ENCODE data around the gene NTN5. TPM values are rescaled to one million over a fixed set of nuclear protein-coding genes. Genes with fewer than 3 reads are reported as not detected.

NTN5 gene
- total and polyA plus RNA-seq, 10 of the 15 experiments (the other 5 are each of a cell fraction or from before 2014, with no cell fraction given): 0.07 to 0.22 TPM; not detected in 8

DNA sequence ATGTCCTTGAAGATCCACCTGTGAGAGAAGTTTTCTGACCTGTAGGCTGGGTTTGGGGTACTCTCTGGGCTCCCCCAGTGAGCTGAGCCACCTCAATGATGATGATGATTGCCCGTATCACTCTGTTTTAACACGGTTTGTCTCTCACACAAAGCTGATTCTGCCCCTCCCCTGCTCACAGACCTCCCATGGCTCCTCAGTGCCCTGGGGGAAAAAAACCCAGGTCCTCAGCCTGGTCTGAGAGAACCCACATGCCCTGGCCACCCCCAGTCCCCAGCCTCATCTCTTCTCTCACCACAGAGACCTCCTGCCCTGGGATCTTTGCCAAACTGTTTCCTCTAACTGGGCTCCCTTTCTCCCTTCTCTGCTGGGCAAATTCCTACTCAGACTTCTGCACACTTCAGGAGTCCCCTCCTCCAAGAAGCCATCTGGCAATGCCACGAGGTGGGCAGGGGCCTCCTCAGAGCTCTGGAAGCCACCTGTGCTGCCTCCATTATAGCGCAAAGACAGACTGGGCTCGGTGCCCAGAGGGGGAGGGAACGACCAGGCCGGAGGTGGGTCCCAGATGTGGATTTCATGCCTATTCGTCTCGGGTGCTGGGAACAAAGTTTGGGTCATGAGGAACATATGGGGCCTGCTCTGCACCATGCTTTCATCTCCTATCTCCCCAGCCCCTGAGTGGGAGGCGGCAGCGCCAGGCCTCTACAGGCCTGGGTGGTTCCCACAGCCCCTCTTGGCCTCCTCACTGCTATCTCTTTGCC is 18.3 kb downstream of the NTN5 start:
- 65% methylated on average over 11 of the region's 11 CpGs for WGBS (ENCODE audit: insufficient coverage, insufficient replicate concordance, low lambda C conversion rate, missing lambda C conversion rate)
- FAIRE-seq: no peak
- no peak overlapping the region for H3K4me2 ChIP-seq (ENCODE audit: control insufficient read depth, insufficient read depth)
- H4K20me1 ChIP-seq (ENCODE audit: control insufficient read depth, insufficient read depth): no peaks in the 10 kb centered on the region
- H3K27ac ChIP-seq (ENCODE audit: control insufficient read depth, insufficient read depth): no peak overlapping the region
- no peak overlapping the region for H2AFZ ChIP-seq (ENCODE audit: control insufficient read depth, low read depth, low read length)
- intact Hi-C loops (cut with micrococcal nuclease; ENCODE audit: unreplicated experiment): no loop called here
- H3K9me3 ChIP-seq (replicated peaks; ENCODE audit: control insufficient read depth, insufficient read depth, low read length): no peaks in the 10 kb centered on the region
- peaks cover 8% of the 10 kb centered on the region for H3K4me1 ChIP-seq (ENCODE audit: control insufficient read depth, insufficient read depth, low read length)
- no peak for ATAC-seq
- ChIA-PET SMC1A (ENCODE audit: uncharacterized antibody, unreplicated experiment) (no interaction called here), CTCF (interaction anchor here (1.1 kb wide), 1 partner anchor 130 kb away, joined by 3 read pairs; no protein-coding TSS in a partner anchor), RAD21 (ENCODE audit: unreplicated experiment) (no interaction called here), POLR2A (interaction anchor here (0.6 kb wide), 1 partner anchor 9 kb away, joined by 5 read pairs; no protein-coding TSS in a partner anchor)
- H3K79me2 ChIP-seq (ENCODE audit: control insufficient read depth, insufficient read depth, low read length): no peaks in the 10 kb centered on the region
- H3K36me3 ChIP-seq (ENCODE audit: control insufficient read depth in 2 of 2, insufficient read depth in 2 of 2, low read length in 1 of 2): no peaks in the 10 kb centered on the region
- H3K4me3 ChIP-seq: no peak overlapping the region
- no peak for DNase-seq (ENCODE audit: low read depth, low spot score)
- no TSS peak for BruUV-seq (replicated peaks)
- TF ChIP-seq SIN3A (IDR thresholded peaks at IDR 0.05; ENCODE audit: low read depth, low read length): no peak
- TF ChIP-seq, protein P1, sequence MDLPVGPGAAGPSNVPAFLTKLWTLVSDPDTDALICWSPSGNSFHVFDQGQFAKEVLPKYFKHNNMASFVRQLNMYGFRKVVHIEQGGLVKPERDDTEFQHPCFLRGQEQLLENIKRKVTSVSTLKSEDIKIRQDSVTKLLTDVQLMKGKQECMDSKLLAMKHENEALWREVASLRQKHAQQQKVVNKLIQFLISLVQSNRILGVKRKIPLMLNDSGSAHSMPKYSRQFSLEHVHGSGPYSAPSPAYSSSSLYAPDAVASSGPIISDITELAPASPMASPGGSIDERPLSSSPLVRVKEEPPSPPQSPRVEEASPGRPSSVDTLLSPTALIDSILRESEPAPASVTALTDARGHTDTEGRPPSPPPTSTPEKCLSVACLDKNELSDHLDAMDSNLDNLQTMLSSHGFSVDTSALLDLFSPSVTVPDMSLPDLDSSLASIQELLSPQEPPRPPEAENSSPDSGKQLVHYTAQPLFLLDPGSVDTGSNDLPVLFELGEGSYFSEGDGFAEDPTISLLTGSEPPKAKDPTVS (IDR thresholded peaks at IDR 0.05; ENCODE audit: low read depth, low read length): no peak
- no peak for TF ChIP-seq ZNF24 (IDR thresholded peaks at IDR 0.05)
- H3K9ac ChIP-seq (ENCODE audit: control insufficient read depth, insufficient read depth, low read length): no peak overlapping the region
- no peaks in the 10 kb centered on the region for H3K27me3 ChIP-seq (replicated peaks in 1 of 2; ENCODE audit: control insufficient read depth in 2 of 2, insufficient read depth in 2 of 2, low read length in 1 of 2)
- in situ Hi-C loops (cut with MboI): no loop called here

DNA sequence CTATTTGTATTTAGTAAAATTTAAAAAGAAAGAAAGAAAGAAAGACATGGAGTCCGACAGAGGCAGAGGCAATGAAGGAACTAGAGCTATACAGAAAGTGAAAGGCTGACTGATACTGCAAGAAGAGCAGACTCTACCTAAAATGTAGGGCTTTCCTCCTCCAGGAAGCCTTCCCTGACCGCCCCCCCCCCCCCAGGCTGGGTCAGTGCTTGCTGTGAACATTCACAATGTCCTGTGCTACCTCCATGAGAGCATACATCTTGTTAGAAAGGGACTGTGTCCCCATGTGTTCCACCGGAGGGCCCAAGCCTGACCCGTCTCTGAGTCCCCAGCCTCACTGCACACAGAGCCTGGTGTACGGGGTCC is 21.2 kb downstream of the NTN5 start:
- ChIA-PET POLR2A (no interaction called here), RAD21 (ENCODE audit: unreplicated experiment) (no interaction called here), CTCF (interaction anchor here (0.8 to 1.5 kb wide), 4 partner anchors 24 to 342 kb away, joined by 3 to 5 read pairs (median 3); partner anchors contain the start of gene RUVBL2), SMC1A (ENCODE audit: uncharacterized antibody, unreplicated experiment) (interaction anchor here (1.5 kb wide), 1 partner anchor 144 kb away, joined by 4 read pairs; no protein-coding TSS in a partner anchor)
- Histone ChIP-seq H3K27me3 (replicated peaks in 1 of 2; ENCODE audit: control insufficient read depth in 2 of 2, insufficient read depth in 2 of 2, low read length in 1 of 2) (no peaks in the 10 kb centered on the region), H3K36me3 (ENCODE audit: control insufficient read depth in 2 of 2, insufficient read depth in 2 of 2, low read length in 1 of 2) (no peaks in the 10 kb centered on the region), H2AFZ (ENCODE audit: control insufficient read depth, low read depth, low read length) (peak overlapping the region; percentile 16; the same call in 1 of the 2 replicates), H3K4me1 (ENCODE audit: control insufficient read depth, insufficient read depth, low read length) (peaks cover 15% of the 10 kb centered on the region), H3K4me3 (no peak overlapping the region), H3K4me2 (ENCODE audit: control insufficient read depth, insufficient read depth) (no peak overlapping the region), H3K27ac (ENCODE audit: control insufficient read depth, insufficient read depth) (no peak overlapping the region), H3K79me2 (ENCODE audit: control insufficient read depth, insufficient read depth, low read length) (no peaks in the 10 kb centered on the region), H3K9ac (ENCODE audit: control insufficient read depth, insufficient read depth, low read length) (no peak overlapping the region), H3K9me3 (replicated peaks; ENCODE audit: control insufficient read depth, insufficient read depth, low read length) (no peaks in the 10 kb centered on the region), H4K20me1 (ENCODE audit: control insufficient read depth, insufficient read depth) (no peaks in the 10 kb centered on the region)
- DNase-seq (ENCODE audit: low read depth, low spot score) (no peak), ATAC-seq (peak; percentile 31), FAIRE-seq (no peak)
- in situ Hi-C loops (cut with MboI) (no loop called here), intact Hi-C loops (cut with micrococcal nuclease; ENCODE audit: unreplicated experiment) (no loop called here)
- BruUV-seq (replicated peaks): no TSS peak
- WGBS (ENCODE audit: insufficient coverage, insufficient replicate concordance, low lambda C conversion rate, missing lambda C conversion rate): 53% methylated on average over 5 of the region's 5 CpGs
- TF ChIP-seq, protein P2, sequence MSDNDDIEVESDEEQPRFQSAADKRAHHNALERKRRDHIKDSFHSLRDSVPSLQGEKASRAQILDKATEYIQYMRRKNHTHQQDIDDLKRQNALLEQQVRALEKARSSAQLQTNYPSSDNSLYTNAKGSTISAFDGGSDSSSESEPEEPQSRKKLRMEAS (IDR thresholded peaks at IDR 0.05; ENCODE audit: low read depth, low read length): no peak
- no peak for TF ChIP-seq SPI1 (IDR thresholded peaks at IDR 0.05; ENCODE audit: borderline replicate concordance, insufficient read depth, low read depth, low read length)
- no peak for TF ChIP-seq ZNF274 (IDR thresholded peaks at IDR 0.05; ENCODE audit: insufficient read depth, insufficient read length)
- no peak for TF ChIP-seq EED (IDR thresholded peaks at IDR 0.05; ENCODE audit: low read depth)
- TF ChIP-seq, protein P3, sequence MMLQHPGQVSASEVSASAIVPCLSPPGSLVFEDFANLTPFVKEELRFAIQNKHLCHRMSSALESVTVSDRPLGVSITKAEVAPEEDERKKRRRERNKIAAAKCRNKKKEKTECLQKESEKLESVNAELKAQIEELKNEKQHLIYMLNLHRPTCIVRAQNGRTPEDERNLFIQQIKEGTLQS (IDR thresholded peaks at IDR 0.05; ENCODE audit: borderline replicate concordance, extremely low read depth, low read depth, low read length): no peak
- no peak for TF ChIP-seq RFX5 (IDR thresholded peaks at IDR 0.05; ENCODE audit: low read depth, low read length)
- TF ChIP-seq, protein P1 (IDR thresholded peaks at IDR 0.05; ENCODE audit: low read depth, low read length): no peak
- TF ChIP-seq ZBED1 (IDR thresholded peaks at IDR 0.05; ENCODE audit: borderline replicate concordance): no peak
- TF ChIP-seq HCFC1 (IDR thresholded peaks at IDR 0.05; ENCODE audit: low read length): no peak
- no peak for TF ChIP-seq TCF12 (IDR thresholded peaks at IDR 0.05; ENCODE audit: low read depth, low read length)
- no peak for TF ChIP-seq RUNX3 (IDR thresholded peaks at IDR 0.05; ENCODE audit: low read length)
- no peak for TF ChIP-seq ZNF24 (IDR thresholded peaks at IDR 0.05)
- TF ChIP-seq MEF2B (IDR thresholded peaks at IDR 0.05; ENCODE audit: partially characterized antibody, poor library complexity, severe bottlenecking): no peak

Measured in GM12878 (cell line).